Measurements from ENCODE around the gene NOL12.

NOL12 gene

GRCh38 chr22:37732699-37733607 lies 46.8 kb downstream of the NOL12 start:
- no peak for DNase-seq (ENCODE audit: low read depth)
- TF ChIP-seq CTCF (IDR thresholded peaks at IDR 0.05; ENCODE audit: control insufficient read depth, extremely low read depth, insufficient read depth), result no peak
- no peak overlapping the region for H3K4me3 ChIP-seq (ENCODE audit: low read depth, low read length)

- TF ChIP-seq CTCF (IDR thresholded peaks at IDR 0.05; ENCODE audit: control insufficient read depth, extremely low read depth, insufficient read depth), result no peak
- no peak for DNase-seq (ENCODE audit: low read depth)
These were observed 47.7 kb downstream of the NOL12 start for GRCh38 chr22:37733625-37734401.

GRCh38 chr22:37734402-37734700 lies 48.2 kb downstream of the NOL12 start:
- no peak overlapping the region for H3K4me3 ChIP-seq (ENCODE audit: low read depth, low read length)
- no peak for DNase-seq (ENCODE audit: low read depth)
- no peak for TF ChIP-seq CTCF (IDR thresholded peaks at IDR 0.05; ENCODE audit: control insufficient read depth, extremely low read depth, insufficient read depth)

More at GRCh38 chr22:37733625-37734401, 47.7 kb downstream of the NOL12 start:
- no peak overlapping the region for H3K4me3 ChIP-seq (ENCODE audit: low read depth, low read length)

GRCh38 chr22:37734964-37735451 lies 48.9 kb downstream of the NOL12 start:
- TF ChIP-seq CTCF (IDR thresholded peaks at IDR 0.05; ENCODE audit: control insufficient read depth, extremely low read depth, insufficient read depth), result peak; percentile 57
- H3K4me3 ChIP-seq (ENCODE audit: low read depth, low read length), result no peak overlapping the region
- no peak for DNase-seq (ENCODE audit: low read depth)

- TF ChIP-seq CTCF (IDR thresholded peaks at IDR 0.05; ENCODE audit: control insufficient read depth, extremely low read depth, insufficient read depth), result no peak
- DNase-seq (ENCODE audit: low read depth), result no peak
- no peak overlapping the region for H3K4me3 ChIP-seq (ENCODE audit: low read depth, low read length)
These were observed 52.9 kb downstream of the NOL12 start for GRCh38 chr22:37739035-37739434.

GRCh38 chr22:37739611-37740049 lies 53.5 kb downstream of the NOL12 start:
- H3K4me3 ChIP-seq (ENCODE audit: low read depth, low read length), result no peak overlapping the region
- DNase-seq (ENCODE audit: low read depth), result no peak
- TF ChIP-seq CTCF (IDR thresholded peaks at IDR 0.05; ENCODE audit: control insufficient read depth, extremely low read depth, insufficient read depth), result no peak

Data from LNCaP clone FGC (cell line).